Stimulated activated effector memory CD8-positive, alpha-beta T cell treated with anti-CD3 and anti-CD28 coated beads, Interleukin-12 subunit alpha, Interleukin-12 subunit beta, amount 100 ng/mL, for 72 hours (primary cell): ENCODE data around the gene CFAP45.
A peak's percentile ranks its signal among the peaks of the same experiment; 100 is the strongest.

Source experiments
- ATAC-seq: fragments of 150-1000 bp; cut with Tn5 transposase; 2 replicates; pipeline ENCODE4 v1.10.0; 2021
- DNase-seq, 2 donors: peaks; one replicate each; pipeline ENCODE4 v3.0.0; 2021 to 2022; ENCODE audit warnings: low spot score in 2 of 2
- H3K27ac Mint-ChIP-seq: one replicate; pipeline ENCODE4 v1.8.0; 2022; ENCODE audit warnings: mild to moderate bottlenecking, mixed read lengths
- H3K36me3 Mint-ChIP-seq: one replicate; pipeline ENCODE4 v1.8.0; 2022; ENCODE audit warnings: mild to moderate bottlenecking, mixed read lengths
- H3K4me1 Mint-ChIP-seq: one replicate; pipeline ENCODE4 v1.8.0; 2022; ENCODE audit warnings: mixed read lengths
- H3K4me3 Mint-ChIP-seq: one replicate; pipeline ENCODE4 v1.8.0; 2022; ENCODE audit warnings: mild to moderate bottlenecking, mixed read lengths
- H3K9me3 Mint-ChIP-seq: one replicate; pipeline ENCODE4 v1.8.0; 2022; ENCODE audit warnings: mixed read lengths

CFAP45 gene

GRCh38 chr1:159828581-159829272 is 71.2 kb downstream of the CFAP45 start:
- ATAC-seq (no peak), DNase-seq (no peak)
- H3K4me1 Mint-ChIP-seq = peaks cover 66% of the 10 kb centered on the region
- peak overlapping the region; percentile 71 for H3K4me3 Mint-ChIP-seq
- H3K9me3 Mint-ChIP-seq = no peaks in the 10 kb centered on the region
- H3K36me3 Mint-ChIP-seq = no peaks in the 10 kb centered on the region
- no peak overlapping the region for H3K27ac Mint-ChIP-seq

DNA sequence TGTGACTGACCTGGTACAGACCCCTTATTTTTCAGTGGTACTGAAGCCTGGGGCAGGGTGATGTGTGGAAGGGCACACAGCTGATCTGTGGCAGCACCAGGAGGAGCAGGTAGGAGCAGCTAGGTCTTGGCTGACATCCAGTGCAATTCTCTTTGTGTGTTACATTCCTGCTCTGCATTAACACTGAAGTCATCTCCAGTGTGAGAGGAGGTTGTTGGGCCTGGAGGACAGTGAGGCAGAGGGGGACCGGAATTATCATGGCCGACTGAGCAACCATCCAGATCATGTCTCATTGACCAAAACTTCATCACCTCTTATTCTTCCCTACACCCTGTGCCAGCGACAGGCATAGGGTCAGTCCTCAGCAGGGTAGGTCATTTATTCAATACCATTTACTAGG is 71.8 kb downstream of the CFAP45 start:
- peaks cover 72% of the 10 kb centered on the region for H3K4me1 Mint-ChIP-seq

DNA sequence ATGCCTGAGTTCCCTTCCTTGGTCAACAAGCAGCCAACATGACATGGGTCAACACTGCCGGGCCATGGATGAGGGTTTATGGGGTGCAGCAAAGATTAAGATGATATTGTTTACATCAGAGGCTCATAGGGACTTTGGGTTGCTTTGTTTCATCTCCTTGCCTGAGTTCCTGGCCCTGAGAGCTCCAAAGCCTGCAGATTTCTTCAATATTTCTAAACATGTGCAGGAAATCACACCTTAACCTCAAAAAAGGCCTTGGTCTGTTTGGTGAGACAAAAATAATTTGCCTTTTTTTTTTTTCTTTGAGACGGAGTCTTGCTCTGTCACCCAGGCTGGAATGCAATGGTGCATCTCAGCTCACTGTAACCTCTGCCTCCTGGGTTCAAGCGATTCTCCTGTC is 72.4 kb downstream of the CFAP45 start:
- no peak for ATAC-seq
- no peak for DNase-seq
- peak overlapping the region; percentile 86 for H3K27ac Mint-ChIP-seq
- H3K9me3 Mint-ChIP-seq = no peaks in the 10 kb centered on the region
- H3K36me3 Mint-ChIP-seq = no peaks in the 10 kb centered on the region
- H3K4me1 Mint-ChIP-seq = peaks cover 78% of the 10 kb centered on the region
- peak overlapping the region; percentile 71 for H3K4me3 Mint-ChIP-seq

More for the DNA sequence above, 71.8 kb downstream of the CFAP45 start:
- ATAC-seq (no peak), DNase-seq (no peak)
- no peak overlapping the region for H3K27ac Mint-ChIP-seq
- H3K36me3 Mint-ChIP-seq = no peaks in the 10 kb centered on the region
- H3K9me3 Mint-ChIP-seq = no peaks in the 10 kb centered on the region
- H3K4me3 Mint-ChIP-seq = peak overlapping the region; percentile 71

DNA sequence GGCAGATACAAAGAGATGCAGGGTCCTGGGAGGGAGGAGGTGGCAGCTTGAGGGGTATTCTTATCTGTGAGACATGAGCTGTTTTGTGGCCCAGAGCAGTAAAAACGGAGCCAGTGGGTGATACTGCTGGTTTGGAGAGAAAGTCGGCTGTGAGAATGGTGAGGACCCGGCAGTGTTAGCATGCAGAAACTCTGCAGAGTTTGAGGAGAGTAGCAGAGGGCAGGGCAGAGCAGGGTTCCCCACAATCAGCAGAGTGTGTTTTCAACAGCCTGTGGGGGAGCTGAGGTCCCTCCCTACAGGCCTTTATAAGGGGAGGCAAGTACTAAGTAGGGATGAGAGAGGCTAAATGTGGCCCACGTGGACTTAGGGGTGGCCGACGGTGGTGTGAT is 72.9 kb downstream of the CFAP45 start:
- peak; percentile 43 for ATAC-seq
- peaks cover 83% of the 10 kb centered on the region for H3K4me1 Mint-ChIP-seq
- H3K36me3 Mint-ChIP-seq = no peaks in the 10 kb centered on the region

DNA sequence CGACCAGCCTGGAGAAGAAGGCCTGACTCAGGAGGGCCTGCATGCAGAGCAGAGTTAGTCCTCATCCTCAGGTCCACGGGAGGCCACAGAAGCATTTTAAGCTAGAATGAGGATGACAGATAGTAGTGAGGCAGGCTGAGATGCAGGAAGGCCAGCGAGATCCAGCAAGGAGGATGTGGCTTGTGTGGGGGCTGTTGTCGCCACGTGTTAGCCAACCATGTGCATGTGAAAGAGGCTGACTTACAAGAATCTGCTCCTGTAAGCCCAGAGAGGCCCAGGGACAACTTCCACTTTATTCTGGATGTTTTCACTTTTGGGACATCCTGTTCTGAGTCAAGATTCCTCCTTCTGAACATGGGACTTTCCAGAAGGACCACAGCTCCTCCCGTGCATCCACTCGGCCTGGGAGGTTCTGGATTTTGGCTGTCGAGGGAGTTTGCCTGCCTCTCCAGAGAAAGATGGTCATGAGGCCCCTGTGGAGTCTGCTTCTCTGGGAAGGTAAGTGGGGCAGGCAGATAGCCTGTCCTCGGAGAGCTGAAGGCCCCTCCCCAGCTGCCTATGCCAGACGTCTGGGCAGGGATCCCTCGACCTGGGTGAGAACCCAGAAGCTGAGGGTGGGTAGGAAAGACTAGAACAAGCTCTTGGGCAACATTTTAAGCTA is 73.4 kb downstream of the CFAP45 start, which contains the start of gene SLAMF8:
SLAMF8 (plus strand) TSS at position 433 of the 661 bp plus-strand sequence; CDS start at position 459, 26 bp downstream.
- DNase-seq (peak; percentile 38 to 86), ATAC-seq (peak; percentile 94)
- Mint-ChIP-seq H3K9me3 (no peaks in the 10 kb centered on the region), H3K36me3 (no peaks in the 10 kb centered on the region), H3K27ac (peak within 1 kb of the TSS; percentile 86), H3K4me1 (peaks cover 87% of the 10 kb centered on the region), H3K4me3 (peak within 1 kb of the TSS; percentile 71)

More for the DNA sequence above, 72.9 kb downstream of the CFAP45 start:
- no peaks in the 10 kb centered on the region for H3K9me3 Mint-ChIP-seq
- no peak for DNase-seq
- peak overlapping the region; percentile 86 for H3K27ac Mint-ChIP-seq
- H3K4me3 Mint-ChIP-seq = peak overlapping the region; percentile 71

GRCh38 chr1:159825564-159825963 is 74.4 kb downstream of the CFAP45 start:
- Mint-ChIP-seq H3K4me1 (peaks cover 92% of the 10 kb centered on the region), H3K36me3 (no peaks in the 10 kb centered on the region), H3K27ac (peak overlapping the region; percentile 69), H3K9me3 (no peaks in the 10 kb centered on the region), H3K4me3 (peak overlapping the region; percentile 71)
- ATAC-seq (no peak), DNase-seq (no peak)

DNA sequence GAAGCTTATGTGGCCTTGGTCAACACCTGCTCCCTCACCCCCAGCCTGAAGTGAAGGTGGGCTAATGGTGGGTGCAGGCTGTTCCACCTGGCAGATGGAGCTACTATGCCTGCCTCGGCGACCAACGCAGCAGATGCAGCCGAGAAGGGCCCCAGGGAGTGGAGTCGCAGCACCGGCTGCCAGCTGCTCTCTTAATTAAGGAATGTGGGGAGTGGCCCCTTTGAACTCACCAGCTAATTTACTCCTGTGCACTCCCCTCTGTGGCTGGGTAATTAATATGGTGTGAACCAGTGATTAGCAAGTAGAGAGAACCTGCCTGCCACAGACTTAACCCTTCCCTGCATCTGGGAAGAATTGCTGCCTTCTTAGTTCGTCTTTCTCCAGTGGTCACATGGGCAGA is 76.6 kb downstream of the CFAP45 start:
- Mint-ChIP-seq H3K9me3 (no peaks in the 10 kb centered on the region), H3K36me3 (no peaks in the 10 kb centered on the region), H3K4me1 (peaks cover 87% of the 10 kb centered on the region), H3K4me3 (no peak overlapping the region), H3K27ac (peak overlapping the region; percentile 23)
- no peak for DNase-seq
- ATAC-seq = no peak
